Transverse colon (tissue), 4 donors: Measurements from ENCODE around the gene FOXI1. TPM values are rescaled to one million over a fixed set of nuclear protein-coding genes. Genes with fewer than 3 reads are reported as not detected.

Experiments used
- DNase-seq: peaks from one replicate; pipeline ENCODE4 v3.0.0-alpha.2; 2019
- H3K27ac ChIP-seq, 4 donors: fragments of 200-600 bp; sonication (generic); 2 replicates each; pipeline ENCODE4 v1.5.1; 2016 to 2018; ENCODE audit warnings: inconsistent platforms in 4 of 4
- H3K27me3 ChIP-seq: fragments of 200-600 bp; sonication (generic); 2 replicates; pipeline ENCODE4 v1.5.1; 2017; ENCODE audit warnings: inconsistent platforms
- H3K36me3 ChIP-seq, 4 donors: fragments of 200-600 bp; sonication (generic); 2 replicates each; pipeline ENCODE4 v1.5.1; 2017 to 2019; ENCODE audit warnings: inconsistent platforms in 4 of 4
- H3K4me1 ChIP-seq, 4 donors: fragments of 200-600 bp; sonication (generic); 2 replicates each; pipeline ENCODE4 v1.5.1; 2017 to 2020; ENCODE audit warnings: inconsistent platforms in 4 of 4
- H3K4me3 ChIP-seq, 4 donors: fragments of 200-600 bp; sonication (generic); 1 replicate in 1 of 4; 2 replicates in 3 of 4; pipeline versions ENCODE4 v1.5.1 to v1.6.1; 2017 to 2019; ENCODE audit warnings: inconsistent platforms in 4 of 4
- H3K9me3 ChIP-seq, 2 donors: fragments of 200-600 bp; sonication (generic); 2 replicates each; pipeline ENCODE4 v1.5.1; 2017 to 2019; ENCODE audit warnings: inconsistent platforms in 2 of 2
- EP300 ChIP-seq: sonication (generic); formaldehyde crosslinking; IDR thresholded peaks from one replicate; pipeline ENCODE4 v1.6.1; 2017; ENCODE audit warnings: antibody characterized with exemption, low read depth
- POLR2A ChIP-seq: fragments of 450-650 bp; IDR thresholded peaks from one replicate; pipeline ENCODE4 v1.6.1; 2016; ENCODE audit warnings: antibody characterized with exemption, mild to moderate bottlenecking, moderate library complexity
- POLR2AphosphoS5 ChIP-seq, 3 donors: sonication (generic); formaldehyde crosslinking; IDR thresholded peaks; one replicate each; pipeline ENCODE4 v1.6.1; 2016; ENCODE audit warnings: antibody characterized with exemption in 3 of 3
- WGBS, 2 donors: methylation state at CpG; one replicate each; pipeline ENCODE4 v1.1.5; 2018; ENCODE audit warnings: low coverage in 1 of 2; 5-methylcytosine and 5-hydroxymethylcytosine counted together
- in situ Hi-C, 4 donors: fragments of 200-750 bp; cut with MboI; loops; one replicate each; pipeline versions ENCODE4 v1.15.0 to v1.15.1; 2017; ENCODE audit warnings: low sequenced_read_pairs in 3 of 4, low pct_ligation_motif_present in 1 of 4, low pct_unique_long_range_greater_than_20kb in 1 of 4
- intact Hi-C: fragments of 100-400 bp; cut with DNase I; formaldehyde crosslinking; loops from one replicate; pipeline ENCODE4 v1.15.1; 2023; ENCODE audit warnings: low total_unique reads
- total RNA-seq, 4 donors: library from RNA; depleted of rRNA; stranded (reverse); fragments of >200 nt; gene quantifications; one replicate each; pipeline ENCODE4 v1.1.0, GENCODE V29; 2016
- TF ChIP-seq, protein P1 (sequence below), 5 experiments: fragments of 200-600 bp in 3 of 5; fragments of 450-650 bp in 2 of 5; sonication (generic) in 3 of 5; IDR thresholded peaks; 1 replicate in 2 of 5; 2 replicates in 3 of 5; pipeline ENCODE4 v1.5.1; 2016 to 2017; ENCODE audit warnings: antibody characterized with exemption in 5 of 5, inconsistent platforms in 3 of 5, mild to moderate bottlenecking in 2 of 5, moderate library complexity in 1 of 5

The FOXI1 gene
- total RNA-seq, 4 donors from 2014 or later, result not detected

DNA sequence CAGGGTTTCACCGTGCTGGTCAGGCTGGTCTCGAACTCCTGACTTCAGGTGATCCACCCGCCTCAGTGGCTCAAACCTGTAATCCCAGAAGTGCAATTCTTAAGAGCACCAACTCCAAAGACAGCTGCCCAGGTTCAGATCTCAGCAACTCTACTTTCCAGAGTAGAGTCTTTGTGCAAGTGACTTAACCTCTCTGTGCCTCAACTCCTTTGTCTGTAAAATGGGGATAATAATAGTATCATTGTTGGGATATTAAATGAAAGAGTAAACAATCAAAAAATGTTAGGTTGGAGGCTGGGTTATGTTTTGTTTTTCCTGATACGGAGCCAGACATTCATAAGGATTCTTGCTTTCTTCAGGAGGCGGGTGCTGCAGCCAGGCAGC is 45.0 kb downstream of the FOXI1 start:
- H3K36me3 ChIP-seq, result no peaks in the 10 kb centered on the region
- no peak for DNase-seq

DNA sequence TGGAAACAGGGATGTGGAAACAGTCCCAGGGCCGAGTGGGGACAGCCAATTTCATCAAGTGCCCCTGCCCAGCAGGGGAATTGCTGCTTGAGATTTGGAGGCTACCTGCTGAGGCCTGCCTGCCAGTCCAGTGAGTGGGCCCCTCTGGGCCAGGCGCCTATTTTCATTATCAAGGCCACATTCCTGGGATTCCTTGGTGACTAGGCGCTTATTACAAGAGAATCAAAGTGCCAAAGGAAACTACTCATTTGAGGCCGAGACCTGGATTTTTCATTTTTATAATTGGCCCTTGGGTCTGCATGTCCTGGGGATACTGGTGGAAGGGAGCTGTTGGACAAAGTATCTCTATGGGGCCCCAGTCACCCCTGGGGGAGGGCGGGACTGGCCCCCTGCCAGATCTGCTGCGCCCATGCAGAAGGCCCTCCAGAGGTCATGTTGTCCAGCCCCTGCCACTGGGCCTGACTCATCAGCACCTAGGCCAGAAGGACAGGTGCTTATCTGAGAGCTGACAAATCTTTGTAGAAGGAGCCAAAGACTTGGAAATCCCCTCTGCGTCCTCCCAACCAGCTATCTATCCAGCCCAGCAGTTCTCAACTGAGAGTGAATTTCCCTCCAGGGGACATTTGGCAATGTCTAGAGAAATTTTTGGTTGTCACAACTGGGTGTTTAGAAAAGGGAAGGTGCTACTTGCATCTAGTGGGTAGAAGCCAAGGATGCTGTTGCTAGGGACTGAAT is 45.6 kb downstream of the FOXI1 start:
- no peak for DNase-seq
- Histone ChIP-seq H3K4me1 (no peaks in the 10 kb centered on the region), H3K9me3 (no peaks in the 10 kb centered on the region), H3K27me3 (no peaks in the 10 kb centered on the region), H3K36me3 (no peaks in the 10 kb centered on the region), H3K27ac (no peak overlapping the region), H3K4me3 (no peak overlapping the region)
- 58% methylated on average over 7 of the region's 7 CpGs; no CpG with 5 or more reads in 1 of the 2 donors for WGBS, 2 donors
- in situ Hi-C loops, result no loop called here
- TF ChIP-seq POLR2A, result no peak
- TF ChIP-seq POLR2AphosphoS5 (IDR thresholded peaks at IDR 0.05), result no peak
- TF ChIP-seq, protein P1, sequence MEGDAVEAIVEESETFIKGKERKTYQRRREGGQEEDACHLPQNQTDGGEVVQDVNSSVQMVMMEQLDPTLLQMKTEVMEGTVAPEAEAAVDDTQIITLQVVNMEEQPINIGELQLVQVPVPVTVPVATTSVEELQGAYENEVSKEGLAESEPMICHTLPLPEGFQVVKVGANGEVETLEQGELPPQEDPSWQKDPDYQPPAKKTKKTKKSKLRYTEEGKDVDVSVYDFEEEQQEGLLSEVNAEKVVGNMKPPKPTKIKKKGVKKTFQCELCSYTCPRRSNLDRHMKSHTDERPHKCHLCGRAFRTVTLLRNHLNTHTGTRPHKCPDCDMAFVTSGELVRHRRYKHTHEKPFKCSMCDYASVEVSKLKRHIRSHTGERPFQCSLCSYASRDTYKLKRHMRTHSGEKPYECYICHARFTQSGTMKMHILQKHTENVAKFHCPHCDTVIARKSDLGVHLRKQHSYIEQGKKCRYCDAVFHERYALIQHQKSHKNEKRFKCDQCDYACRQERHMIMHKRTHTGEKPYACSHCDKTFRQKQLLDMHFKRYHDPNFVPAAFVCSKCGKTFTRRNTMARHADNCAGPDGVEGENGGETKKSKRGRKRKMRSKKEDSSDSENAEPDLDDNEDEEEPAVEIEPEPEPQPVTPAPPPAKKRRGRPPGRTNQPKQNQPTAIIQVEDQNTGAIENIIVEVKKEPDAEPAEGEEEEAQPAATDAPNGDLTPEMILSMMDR (IDR thresholded peaks at IDR 0.05), result no peak
- TF ChIP-seq EP300, result no peak
- intact Hi-C loops, result no loop called here

More for the DNA sequence above, 45.0 kb downstream of the FOXI1 start:
- WGBS, 2 donors, result 84 to 90% methylated on average over 3 to 5 of the region's 5 CpGs
- no peak overlapping the region for H3K27ac ChIP-seq
- no peaks in the 10 kb centered on the region for H3K4me1 ChIP-seq
- H3K9me3 ChIP-seq, result no peaks in the 10 kb centered on the region
- in situ Hi-C loops, result no loop called here
- H3K27me3 ChIP-seq, result no peaks in the 10 kb centered on the region
- no peak overlapping the region for H3K4me3 ChIP-seq
- TF ChIP-seq POLR2A (no peak), POLR2AphosphoS5 (IDR thresholded peaks at IDR 0.05) (no peak), EP300 (no peak)
- TF ChIP-seq, protein P1 (IDR thresholded peaks at IDR 0.05), result no peak
- intact Hi-C loops, result no loop called here

DNA sequence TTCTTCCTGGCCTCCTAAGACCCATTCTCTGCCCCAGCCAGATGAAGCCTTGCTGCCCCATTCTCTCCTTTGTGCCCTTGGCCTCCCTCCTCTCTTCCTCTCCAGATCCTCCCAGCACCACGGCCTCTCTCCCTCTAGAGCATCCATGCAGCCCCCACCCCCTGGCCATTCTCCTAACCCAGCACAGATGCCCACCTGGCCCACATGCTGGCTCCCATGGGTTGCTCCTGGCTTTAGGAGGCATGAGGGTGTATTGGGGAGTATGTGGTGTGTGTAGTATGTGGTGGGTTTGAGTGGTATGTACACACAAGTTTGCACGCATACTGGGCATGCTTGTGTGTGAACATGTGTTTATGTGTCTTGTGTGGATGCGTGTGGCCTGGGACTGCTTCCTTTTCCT is 47.1 kb downstream of the FOXI1 start:
- Histone ChIP-seq H3K9me3 (no peaks in the 10 kb centered on the region), H3K27me3 (no peaks in the 10 kb centered on the region), H3K27ac (no peak overlapping the region), H3K4me1 (no peaks in the 10 kb centered on the region), H3K4me3 (no peak overlapping the region), H3K36me3 (no peaks in the 10 kb centered on the region)
- no peak for TF ChIP-seq POLR2AphosphoS5 (IDR thresholded peaks at IDR 0.05)
- TF ChIP-seq EP300, result no peak
- TF ChIP-seq, protein P1 (IDR thresholded peaks at IDR 0.05), result no peak
- no peak for TF ChIP-seq POLR2A
- DNase-seq, result no peak
- intact Hi-C loops, result no loop called here
- 80 to 86% methylated on average over 1 to 3 of the region's 3 CpGs for WGBS, 2 donors
- in situ Hi-C loops, result no loop called here

DNA sequence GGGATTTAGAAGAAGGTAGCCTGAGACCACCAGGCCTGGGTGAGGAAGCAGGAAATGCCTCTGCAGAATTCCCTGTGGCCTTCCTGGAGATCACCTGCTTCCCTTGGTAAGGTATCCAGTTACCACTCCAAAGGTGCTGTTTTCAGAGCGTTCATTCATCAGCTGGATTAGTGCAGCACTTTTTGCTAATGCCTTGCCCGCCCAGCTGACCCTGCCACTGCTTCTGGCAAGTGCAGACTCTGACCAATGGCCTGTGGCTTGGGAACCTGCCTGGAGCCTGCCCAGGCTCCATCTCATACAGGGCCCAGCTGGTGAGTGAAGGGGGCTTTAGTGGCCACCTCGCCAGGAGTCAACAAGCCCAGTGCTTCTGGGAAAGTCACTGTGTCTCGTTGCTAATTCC is 48.6 kb downstream of the FOXI1 start:
- Histone ChIP-seq H3K9me3 (no peaks in the 10 kb centered on the region), H3K27ac (no peak overlapping the region), H3K4me1 (no peaks in the 10 kb centered on the region), H3K36me3 (no peaks in the 10 kb centered on the region), H3K4me3 (no peak overlapping the region), H3K27me3 (no peaks in the 10 kb centered on the region)
- 62% methylated on average over 4 of the region's 4 CpGs; no CpG with 5 or more reads in 1 of the 2 donors for WGBS, 2 donors
- TF ChIP-seq EP300, result no peak
- no peak for TF ChIP-seq POLR2A
- TF ChIP-seq POLR2AphosphoS5 (IDR thresholded peaks at IDR 0.05), result no peak
- TF ChIP-seq, protein P1 (IDR thresholded peaks at IDR 0.05), result no peak
- in situ Hi-C loops, result no loop called here
- DNase-seq, result no peak
- intact Hi-C loops, result no loop called here
